Peyer's patch (tissue), 4 donors: ENCODE results near the gene SYCE3.

Experiments used
- CTCF ChIP-seq, 6 experiments: fragments of 450-650 bp in 4 of 6; fragments of 200-600 bp in 2 of 6; sonication (generic) in 1 of 6; IDR thresholded peaks; one replicate each; pipeline ENCODE4 v1.5.1; 2017 to 2019; ENCODE audit warnings: antibody characterized with exemption in 6 of 6, mild to moderate bottlenecking in 3 of 6, moderate library complexity in 1 of 6
- POLR2A ChIP-seq, 2 donors: fragments of 450-650 bp; IDR thresholded peaks; one replicate each; pipeline ENCODE4 v1.5.1; 2017; ENCODE audit warnings: antibody characterized with exemption in 2 of 2, mild to moderate bottlenecking in 2 of 2, moderate library complexity in 2 of 2

DNA sequence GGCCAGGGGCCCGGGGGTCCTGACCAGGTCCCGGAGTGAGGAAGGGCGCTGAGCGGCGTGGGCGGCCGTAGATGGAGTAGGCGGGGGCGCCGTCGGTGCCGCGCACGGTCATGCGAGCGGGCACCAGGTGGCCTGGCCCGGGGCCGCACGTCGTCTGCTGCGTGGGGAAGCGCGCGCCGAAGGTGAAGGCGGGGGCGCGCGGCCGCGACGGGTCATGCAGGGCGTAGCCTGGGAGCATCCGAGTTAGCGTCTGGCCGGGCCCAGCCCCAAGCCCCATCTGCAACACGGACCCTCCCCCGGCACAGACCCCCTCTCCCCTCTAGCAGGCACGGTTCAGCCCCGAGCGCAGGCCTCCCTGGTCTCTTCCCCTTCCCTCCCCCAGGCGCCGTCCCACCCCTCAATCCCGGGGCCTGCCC, 31.2 kb downstream of the SYCE3 start:
- TF ChIP-seq CTCF (IDR thresholded peaks at IDR 0.05) (no peak), POLR2A (IDR thresholded peaks at IDR 0.05) (no peak)
